Left lobe of liver (tissue), 2 donors: ENCODE data around the gene TRHDE. TPM values are rescaled to one million over a fixed set of nuclear protein-coding genes. Genes with fewer than 3 reads are reported as not detected.

Source experiments
- ATAC-seq: fragments of 200-7000 bp; cut with Tn5 transposase; one replicate; pipeline ENCODE4 v1.9.1; 2020; ENCODE audit warnings: mild to moderate bottlenecking, moderate library complexity
- DNase-seq: peaks from one replicate; pipeline ENCODE4 v3.0.0-alpha.2; 2020; ENCODE audit warnings: low spot score
- total RNA-seq: library from RNA; stranded (reverse); gene quantifications from one replicate; pipeline ENCODE4 v1.2.1, GENCODE V29; 2021
- donor health status: DM: no; HTN: no; CAD: no; lungs with moderate emphysema.
- donor health status: DM: no; HTN: yes; CAD: no.

The TRHDE gene
- total RNA-seq, 1 donor from 2014 or later, result 1.2 TPM

GRCh38 chr12:72273851-72274351 is 1.7 kb downstream of the TRHDE start:
- DNase-seq (peak; percentile 83), ATAC-seq (peak; percentile 65)

GRCh38 chr12:72274931-72275330 is 2.8 kb downstream of the TRHDE start:
- no peak for DNase-seq
- peak; percentile 35 for ATAC-seq

- no peak for ATAC-seq
- no peak for DNase-seq
Measured at GRCh38 chr12:72275526-72275925, 3.4 kb downstream of the TRHDE start.

- DNase-seq (no peak), ATAC-seq (no peak)
Measured at GRCh38 chr12:72276181-72276805, 4.1 kb downstream of the TRHDE start.

GRCh38 chr12:72277415-72277814 is 5.2 kb downstream of the TRHDE start:
- no peak for DNase-seq
- no peak for ATAC-seq

- DNase-seq (no peak), ATAC-seq (peak; percentile 28)
Measured at GRCh38 chr12:72278894-72279293, 6.7 kb downstream of the TRHDE start.

GRCh38 chr12:72281126-72281525 is 9.0 kb downstream of the TRHDE start:
- no peak for DNase-seq
- ATAC-seq, result no peak

- DNase-seq (no peak), ATAC-seq (peak; percentile 92)
Measured at GRCh38 chr12:72282721-72283120, 10.6 kb downstream of the TRHDE start.

- ATAC-seq, result no peak
- no peak for DNase-seq
Measured at GRCh38 chr12:72285861-72286260, 13.7 kb downstream of the TRHDE start.

- DNase-seq (no peak), ATAC-seq (no peak)
Measured at GRCh38 chr12:72286526-72286925, 14.4 kb downstream of the TRHDE start.

GRCh38 chr12:72288436-72288835 is 16.3 kb downstream of the TRHDE start:
- DNase-seq, result no peak
- no peak for ATAC-seq

- DNase-seq (no peak), ATAC-seq (no peak)
Measured at GRCh38 chr12:72288911-72289310, 16.7 kb downstream of the TRHDE start.

GRCh38 chr12:72289633-72290032 is 17.5 kb downstream of the TRHDE start:
- ATAC-seq, result no peak

GRCh38 chr12:72291175-72291574 is 19.0 kb downstream of the TRHDE start:
- ATAC-seq, result no peak
- DNase-seq, result no peak

More at GRCh38 chr12:72289633-72290032, 17.5 kb downstream of the TRHDE start:
- DNase-seq, result no peak

- DNase-seq (no peak), ATAC-seq (no peak)
Measured at GRCh38 chr12:72293701-72294100, 21.5 kb downstream of the TRHDE start.

GRCh38 chr12:72295101-72295500 is 22.9 kb downstream of the TRHDE start:
- ATAC-seq (no peak), DNase-seq (no peak)

GRCh38 chr12:72295744-72296143 is 23.6 kb downstream of the TRHDE start:
- ATAC-seq (no peak), DNase-seq (no peak)

- no peak for ATAC-seq
- no peak for DNase-seq
Measured at GRCh38 chr12:72296389-72296788, 24.2 kb downstream of the TRHDE start.

GRCh38 chr12:72297666-72298065 is 25.5 kb downstream of the TRHDE start:
- DNase-seq (no peak), ATAC-seq (no peak)

- DNase-seq, result no peak
- ATAC-seq, result no peak
Measured at GRCh38 chr12:72300728-72301127, 28.6 kb downstream of the TRHDE start.

GRCh38 chr12:72304751-72305150 is 32.6 kb downstream of the TRHDE start:
- DNase-seq (no peak), ATAC-seq (no peak)

GRCh38 chr12:72307229-72307628 is 35.1 kb downstream of the TRHDE start:
- ATAC-seq (no peak), DNase-seq (no peak)

GRCh38 chr12:72311946-72312345 is 39.8 kb downstream of the TRHDE start:
- no peak for ATAC-seq
- no peak for DNase-seq
